Hippocampal formation (tissue), 2 donors: Measurements from ENCODE around the gene C11orf86.
"Not testable (repeated sequence)": the region's sequence is repeated elsewhere in the genome, so short reads cannot be mapped to it uniquely, and the experiment has no call there.

ENCODE experiments used
- DNase-seq, 2 donors: peaks; one replicate each; lab custom pipeline; 2025; lab: John Stamatoyannopoulos, UW

The C11orf86 gene

GRCh38 chr11:66989360-66989759, 14.3 kb downstream of the C11orf86 start:
- DNase-seq = not testable (repeated sequence)

GRCh38 chr11:66992041-66992440, 16.9 kb downstream of the C11orf86 start:
- no peak for DNase-seq

DNA sequence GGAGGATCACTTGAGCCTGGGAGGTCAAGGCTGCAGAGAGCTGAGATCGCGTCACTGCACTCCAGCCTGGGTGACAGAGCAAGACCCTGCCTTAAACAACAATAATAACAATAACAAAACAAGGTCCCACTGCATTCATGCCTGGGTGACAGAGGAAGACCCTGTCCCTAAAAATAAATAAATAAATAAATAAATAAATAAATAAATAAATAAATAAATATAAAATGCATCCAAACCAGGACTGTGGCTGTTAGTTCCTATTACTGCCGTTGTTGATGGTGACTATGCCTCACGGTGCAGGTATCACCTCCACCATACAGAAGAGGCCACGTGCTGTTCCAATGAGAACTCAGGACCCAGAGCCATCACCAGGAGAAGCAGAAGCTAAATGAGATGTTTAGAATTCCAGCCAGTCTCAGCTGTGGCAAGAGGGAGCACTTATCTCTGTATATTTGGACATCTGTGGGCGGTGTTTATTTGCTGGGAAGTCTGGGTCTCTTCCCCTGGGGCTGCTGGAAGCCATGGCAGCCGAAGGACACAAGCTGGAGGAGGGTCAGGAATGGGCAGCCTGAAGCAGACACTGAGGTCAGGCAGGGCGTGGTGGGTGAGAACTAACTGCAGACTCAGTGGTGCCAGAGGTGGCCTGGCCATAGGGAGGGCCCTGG, 21.6 kb downstream of the C11orf86 start:
- no peak for DNase-seq

GRCh38 chr11:66999555-66999954, 24.5 kb downstream of the C11orf86 start:
- no peak for DNase-seq

DNA sequence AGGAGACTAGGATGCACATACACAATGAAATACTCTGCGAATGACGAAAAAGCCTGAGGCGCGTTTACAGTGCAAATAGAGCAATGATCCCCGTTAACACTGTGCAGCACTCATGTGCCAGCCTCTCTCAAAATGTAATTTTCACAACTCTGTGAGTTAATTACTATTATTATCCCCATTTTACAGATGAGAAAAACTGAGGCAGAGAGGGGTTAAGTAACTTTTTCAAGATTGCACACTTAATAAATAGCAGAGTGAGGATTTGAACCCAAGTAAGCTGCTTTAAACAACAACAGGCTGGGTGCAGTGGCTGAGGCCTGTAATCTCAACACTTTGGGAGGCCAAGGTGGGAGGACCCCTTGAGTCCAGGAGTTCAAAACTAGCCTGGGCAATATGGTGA, 26.2 kb downstream of the C11orf86 start:
- DNase-seq = no peak

- no peak for DNase-seq
Observed at GRCh38 chr11:67002297-67002913, 27.3 kb downstream of the C11orf86 start.

DNA sequence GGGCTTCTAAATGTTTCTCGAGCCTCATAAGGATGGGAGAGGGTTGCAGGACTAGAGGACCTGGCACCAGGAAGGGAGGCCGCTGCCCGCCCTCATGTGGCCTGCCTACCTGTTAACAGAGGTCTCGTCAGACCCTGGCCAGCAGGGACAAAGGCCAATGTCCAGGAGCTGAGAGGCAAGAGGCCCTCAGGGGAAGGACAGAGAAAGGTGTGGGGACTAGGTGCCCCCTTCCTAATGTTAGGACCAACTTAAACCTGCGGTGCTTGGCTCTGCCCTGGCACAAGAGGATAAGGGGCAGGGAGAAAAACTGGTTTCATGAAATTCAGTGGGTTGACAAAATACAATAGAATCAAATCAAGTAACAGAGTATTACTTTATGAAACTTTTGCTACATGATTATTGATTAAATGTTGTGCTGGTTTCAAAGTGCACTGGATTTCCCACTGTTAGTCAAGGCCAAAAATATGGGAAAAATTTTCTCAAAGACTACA, 27.9 kb downstream of the C11orf86 start:
- DNase-seq = no peak

DNA sequence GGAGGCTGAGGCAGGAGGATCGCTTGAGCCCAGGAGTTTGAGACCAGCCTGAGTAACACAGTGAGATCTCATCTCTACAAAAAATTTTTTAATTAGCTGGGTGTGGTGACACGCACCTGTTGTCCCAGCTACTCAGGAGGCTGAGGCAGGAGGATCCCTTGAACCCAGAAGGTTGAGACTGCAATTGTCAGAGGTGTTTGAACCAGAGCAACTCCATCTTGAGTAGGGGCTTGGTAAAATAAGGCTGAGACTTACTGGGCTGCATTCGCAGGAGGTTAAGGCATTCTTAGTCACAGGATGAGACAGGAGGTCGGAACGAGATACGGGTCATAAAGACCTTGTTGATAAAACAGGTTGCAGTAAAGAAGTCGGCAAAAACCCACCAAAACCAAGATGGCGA, 30.1 kb downstream of the C11orf86 start:
- DNase-seq = not testable (repeated sequence)

DNA sequence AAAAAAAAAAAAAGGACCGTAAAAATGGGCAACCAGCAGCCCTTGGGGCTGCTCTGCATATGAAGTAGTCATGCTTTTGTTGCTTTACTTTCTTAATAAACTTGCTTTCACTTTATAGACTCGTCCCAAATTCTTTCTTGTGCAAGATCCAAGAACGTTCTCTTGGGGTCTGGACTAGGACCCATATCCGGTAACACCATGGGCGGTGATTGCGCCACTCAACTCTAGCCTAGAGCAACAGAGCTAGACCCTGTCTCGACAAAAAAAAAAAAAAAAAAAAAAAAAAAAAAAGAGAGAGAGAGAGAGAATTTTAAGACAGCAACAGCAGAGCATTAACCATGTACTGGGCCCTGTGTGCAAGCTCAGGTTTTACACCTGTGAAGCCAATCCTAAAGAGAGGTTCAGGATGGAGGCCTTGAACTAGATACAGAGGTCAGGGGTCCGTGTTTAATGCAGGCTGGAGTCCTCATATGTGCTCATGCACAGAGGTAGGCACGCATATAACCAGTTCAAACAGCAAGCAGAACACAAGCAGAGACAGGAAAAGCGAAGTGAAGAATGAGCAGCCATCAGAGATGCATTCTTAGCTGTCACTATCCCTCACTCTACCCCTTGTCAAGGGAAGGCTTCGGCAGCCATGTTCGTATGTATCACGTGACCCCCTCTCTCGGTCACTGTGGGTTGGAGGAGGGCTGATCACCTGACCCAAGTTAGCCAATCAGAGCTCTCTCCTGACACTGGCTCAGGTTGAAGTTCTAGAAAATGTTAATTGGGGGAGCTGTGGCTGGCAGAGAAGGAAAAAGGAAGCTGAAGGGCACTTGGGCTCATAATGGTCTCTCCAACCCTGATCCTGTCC, 31.2 kb downstream of the C11orf86 start:
- DNase-seq = no peak

DNA sequence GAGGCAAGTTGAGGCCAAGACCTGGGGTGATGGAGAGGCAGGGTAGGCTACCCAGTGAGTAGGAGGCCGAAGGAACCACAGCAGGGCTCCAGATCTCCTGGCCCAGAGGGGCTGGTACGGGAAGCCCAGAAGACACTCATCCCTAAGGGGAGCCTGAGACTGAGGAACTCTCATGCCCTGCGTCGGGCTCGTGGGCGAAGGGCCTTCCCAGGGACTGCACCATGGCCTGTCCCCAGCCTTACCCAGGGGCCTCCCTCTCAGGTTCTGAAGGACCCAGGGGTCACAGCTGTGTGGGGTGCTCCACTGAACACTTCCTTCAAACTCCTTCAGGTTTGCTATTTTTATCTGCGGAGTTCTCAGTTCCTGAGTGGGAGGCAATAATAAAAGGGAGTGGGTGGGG, 32.0 kb downstream of the C11orf86 start:
- no peak for DNase-seq

DNA sequence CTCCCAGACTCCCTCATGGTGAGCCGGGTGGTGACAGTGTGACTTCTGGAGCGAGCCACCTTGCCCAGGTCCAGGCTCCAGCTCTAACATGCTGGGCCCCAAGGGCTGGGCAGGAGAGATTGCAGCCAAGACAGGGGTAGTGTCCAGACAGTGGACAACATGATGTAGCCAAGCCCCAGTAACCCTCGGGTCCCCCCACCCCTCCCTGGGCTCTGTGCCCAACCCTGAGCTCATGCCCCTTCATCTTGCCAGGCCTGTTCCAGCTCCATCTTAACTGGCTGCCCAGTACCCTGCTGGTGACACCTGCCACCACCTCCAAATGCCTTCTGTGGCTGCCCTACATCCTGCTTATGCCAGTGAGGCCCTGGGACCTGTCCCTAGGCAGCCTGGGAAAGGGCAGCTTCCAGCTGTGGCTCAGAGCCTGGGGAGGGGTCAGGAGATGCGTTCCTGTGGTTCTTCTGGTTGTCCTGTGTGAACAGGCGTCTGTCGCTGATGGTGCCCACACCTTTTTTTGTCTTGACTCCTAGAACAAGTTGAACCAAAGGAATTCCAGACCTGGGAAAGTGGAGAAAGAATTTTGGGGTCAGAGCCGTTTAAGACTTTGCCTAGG, 35.3 kb downstream of the C11orf86 start:
- no peak for DNase-seq

DNA sequence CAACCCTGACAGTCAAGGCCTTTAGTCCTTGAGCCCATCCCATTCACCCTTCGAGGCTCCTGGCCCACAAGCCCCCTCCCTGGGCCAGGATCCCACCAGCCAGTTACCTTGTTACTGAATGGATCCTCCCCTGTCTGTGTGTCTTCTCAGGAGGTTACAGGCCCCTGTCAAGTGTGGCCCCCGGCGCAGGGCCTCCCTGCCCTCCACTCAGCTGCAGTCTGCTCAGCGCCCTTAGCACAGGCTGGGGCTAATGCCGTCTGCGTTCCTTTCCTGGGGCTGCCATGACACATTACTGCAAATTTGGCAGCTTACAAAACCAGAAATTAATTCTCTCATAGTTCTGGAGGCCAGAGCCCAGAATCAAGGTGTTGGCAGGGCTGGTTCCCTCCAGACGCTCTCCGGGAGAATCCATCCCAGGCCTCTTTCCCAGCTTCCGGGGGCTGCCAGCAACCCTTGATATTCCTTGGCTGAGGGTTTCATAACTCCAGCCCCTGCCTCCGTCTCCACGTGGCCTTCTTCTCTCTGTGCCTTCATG, 38.5 kb downstream of the C11orf86 start:
- DNase-seq = no peak

GRCh38 chr11:67014343-67014742, 39.2 kb downstream of the C11orf86 start:
- DNase-seq = no peak

DNA sequence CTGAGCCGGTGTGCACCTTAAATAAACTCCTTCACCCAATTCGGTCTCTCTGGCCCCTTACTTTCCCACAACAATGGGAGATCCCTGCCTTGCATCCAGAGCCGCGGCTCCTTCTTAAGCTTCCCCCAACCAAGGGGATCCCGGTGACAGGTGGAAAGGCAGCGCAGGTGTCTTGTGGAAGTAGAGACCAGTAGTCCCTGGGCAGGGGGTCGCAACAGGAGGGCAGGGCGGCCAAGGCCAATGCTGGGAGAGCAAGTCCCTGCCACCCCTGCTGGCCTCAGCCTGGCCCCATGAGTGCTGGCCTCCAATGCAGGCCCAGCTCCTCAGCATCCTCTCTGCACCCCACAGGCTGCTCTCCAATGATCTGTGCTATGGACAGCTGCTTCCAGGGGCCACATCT, 39.9 kb downstream of the C11orf86 start:
- DNase-seq = no peak

GRCh38 chr11:67016550-67016949, 41.4 kb downstream of the C11orf86 start:
- DNase-seq = no peak

DNA sequence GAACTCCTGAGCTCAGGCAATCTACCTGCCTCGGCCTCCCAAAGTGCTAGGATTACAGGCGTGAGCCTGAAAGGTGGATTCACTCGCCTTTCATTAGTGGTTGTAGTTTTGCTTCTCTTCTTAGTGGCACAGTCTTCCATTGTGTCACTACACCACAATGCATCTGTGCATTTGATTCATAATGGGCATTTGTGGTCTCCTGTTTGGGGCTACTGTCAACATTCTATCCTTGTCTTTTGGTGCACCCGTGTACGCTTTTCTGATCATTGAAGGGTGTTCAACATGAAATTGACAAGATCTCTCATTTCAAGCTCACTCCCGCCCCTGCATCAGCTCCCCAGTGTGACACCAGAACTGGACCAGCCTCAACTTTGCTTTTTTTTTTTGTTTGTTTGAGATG, 45.8 kb downstream of the C11orf86 start:
- DNase-seq = no peak

GRCh38 chr11:67022341-67022933, 47.3 kb downstream of the C11orf86 start:
- no peak for DNase-seq

GRCh38 chr11:67022961-67023956, 48.2 kb downstream of the C11orf86 start, which contains the start of gene SYT12:
Gene SYT12 (plus strand): TSS chr11:67023134. CDS start chr11:67030145, 7,011 bp downstream.
- DNase-seq = peak in 1 of 2 donors; percentile 16

GRCh38 chr11:67023957-67024353, 48.9 kb downstream of the C11orf86 start:
- DNase-seq = no peak

DNA sequence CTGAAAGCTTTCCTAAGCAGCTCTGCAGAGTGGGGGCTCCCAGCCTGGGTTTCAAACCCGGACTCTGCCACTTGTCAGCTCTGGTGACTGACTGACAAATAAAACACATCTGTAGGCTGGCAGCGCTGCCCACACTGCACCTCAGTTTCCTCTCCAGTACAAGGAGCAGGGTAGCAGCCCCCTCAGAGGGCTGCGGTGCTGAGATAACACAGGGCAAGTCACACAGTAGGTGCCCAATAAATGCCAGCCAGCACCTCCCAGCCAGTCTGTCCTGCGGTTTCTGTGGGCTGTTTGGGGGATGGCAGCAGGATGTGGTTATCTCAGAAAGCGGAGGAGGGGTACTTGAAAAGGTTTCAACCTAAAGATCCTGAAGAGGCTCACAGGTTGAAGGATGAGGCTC, 49.3 kb downstream of the C11orf86 start:
- DNase-seq = no peak
